Lower lobe of right lung (tissue), 2 donors: ENCODE measurements around the gene UPF3A. TPM values are rescaled to one million over a fixed set of nuclear protein-coding genes. Genes with fewer than 3 reads are reported as not detected.
A peak's percentile ranks its signal among the peaks of the same experiment; 100 is the strongest.

Source experiments
- ATAC-seq, 2 donors: fragments of 200-7000 bp; cut with Tn5 transposase; one replicate each; pipeline ENCODE4 v1.9.1; 2020 to 2022; ENCODE audit warnings: mild to moderate bottlenecking in 2 of 2, moderate library complexity in 2 of 2
- DNase-seq: peaks from one replicate; pipeline ENCODE4 v3.0.0-alpha.2; 2020
- H3K27ac ChIP-seq: fragments of 200-600 bp; one replicate; pipeline ENCODE4 v1.8.0; 2022
- H3K27me3 ChIP-seq: fragments of 200-600 bp; one replicate; pipeline ENCODE4 v1.8.0; 2022; ENCODE audit warnings: low read depth
- H3K36me3 ChIP-seq: fragments of 200-600 bp; one replicate; pipeline ENCODE4 v1.8.0; 2022; ENCODE audit warnings: mild to moderate bottlenecking
- H3K4me1 ChIP-seq: fragments of 200-600 bp; one replicate; pipeline ENCODE4 v1.8.0; 2022
- H3K4me3 ChIP-seq: fragments of 200-600 bp; one replicate; pipeline ENCODE4 v1.8.0; 2022; ENCODE audit warnings: mild to moderate bottlenecking
- H3K9me3 ChIP-seq: fragments of 200-600 bp; one replicate; pipeline ENCODE4 v1.8.0; 2022
- intact Hi-C: fragments of 100-400 bp; cut with DNase I; formaldehyde crosslinking; loops from one replicate; pipeline ENCODE4 v1.11.0; 2022
- total RNA-seq: library from RNA; stranded (reverse); fragmentation: NEBNext Ultra II Directional; extraction: Animal tissue kit (Norgen Biotek cat#: 25700); gene quantifications from one replicate; pipeline ENCODE4 v1.2.1, GENCODE V29; 2021
- TF ChIP-seq, protein P1 (sequence below): fragments of 200-600 bp; IDR thresholded peaks from one replicate; pipeline ENCODE4 v1.8.0; 2022; ENCODE audit warnings: antibody characterized with exemption, mild to moderate bottlenecking
- donor health status: DM: no; HTN: yes; CAD: no; lungs with severe emphysema.

Gene UPF3A
- total RNA-seq, 1 donor from 2014 or later = 38.9 TPM

DNA sequence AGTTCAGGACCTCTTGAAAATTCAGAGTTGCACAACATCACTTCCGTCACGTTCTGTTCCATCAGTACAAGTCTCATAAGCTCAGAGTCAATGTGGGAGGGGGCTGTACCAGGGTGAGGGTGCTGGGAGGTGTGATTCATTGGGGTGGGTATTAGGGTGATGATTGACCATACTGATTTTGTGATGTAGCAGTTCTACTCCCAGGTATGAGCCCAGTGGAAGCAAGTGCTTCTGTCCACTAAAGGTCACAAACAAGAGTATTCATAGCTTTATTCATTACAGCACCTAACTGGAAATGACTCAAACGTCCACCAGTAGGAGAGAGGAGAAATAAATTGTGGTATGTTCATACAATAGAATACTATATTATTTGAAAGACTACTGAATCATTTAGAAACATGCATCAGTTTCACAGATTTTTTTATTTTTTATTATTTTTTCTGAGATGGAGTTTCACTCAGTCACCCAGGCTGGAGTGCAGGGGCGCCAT, 12.1 kb upstream of the UPF3A start:
- H3K27me3 ChIP-seq = no peaks in the 10 kb centered on the region
- no peaks in the 10 kb centered on the region for H3K4me1 ChIP-seq
- intact Hi-C loops = no loop called here
- no peaks in the 10 kb centered on the region for H3K9me3 ChIP-seq
- no peak overlapping the region for H3K4me3 ChIP-seq
- no peak for ATAC-seq
- peaks cover 91% of the 10 kb centered on the region for H3K36me3 ChIP-seq
- no peak for DNase-seq
- H3K27ac ChIP-seq = no peak overlapping the region
- TF ChIP-seq, protein P1, sequence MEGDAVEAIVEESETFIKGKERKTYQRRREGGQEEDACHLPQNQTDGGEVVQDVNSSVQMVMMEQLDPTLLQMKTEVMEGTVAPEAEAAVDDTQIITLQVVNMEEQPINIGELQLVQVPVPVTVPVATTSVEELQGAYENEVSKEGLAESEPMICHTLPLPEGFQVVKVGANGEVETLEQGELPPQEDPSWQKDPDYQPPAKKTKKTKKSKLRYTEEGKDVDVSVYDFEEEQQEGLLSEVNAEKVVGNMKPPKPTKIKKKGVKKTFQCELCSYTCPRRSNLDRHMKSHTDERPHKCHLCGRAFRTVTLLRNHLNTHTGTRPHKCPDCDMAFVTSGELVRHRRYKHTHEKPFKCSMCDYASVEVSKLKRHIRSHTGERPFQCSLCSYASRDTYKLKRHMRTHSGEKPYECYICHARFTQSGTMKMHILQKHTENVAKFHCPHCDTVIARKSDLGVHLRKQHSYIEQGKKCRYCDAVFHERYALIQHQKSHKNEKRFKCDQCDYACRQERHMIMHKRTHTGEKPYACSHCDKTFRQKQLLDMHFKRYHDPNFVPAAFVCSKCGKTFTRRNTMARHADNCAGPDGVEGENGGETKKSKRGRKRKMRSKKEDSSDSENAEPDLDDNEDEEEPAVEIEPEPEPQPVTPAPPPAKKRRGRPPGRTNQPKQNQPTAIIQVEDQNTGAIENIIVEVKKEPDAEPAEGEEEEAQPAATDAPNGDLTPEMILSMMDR = no peak

DNA sequence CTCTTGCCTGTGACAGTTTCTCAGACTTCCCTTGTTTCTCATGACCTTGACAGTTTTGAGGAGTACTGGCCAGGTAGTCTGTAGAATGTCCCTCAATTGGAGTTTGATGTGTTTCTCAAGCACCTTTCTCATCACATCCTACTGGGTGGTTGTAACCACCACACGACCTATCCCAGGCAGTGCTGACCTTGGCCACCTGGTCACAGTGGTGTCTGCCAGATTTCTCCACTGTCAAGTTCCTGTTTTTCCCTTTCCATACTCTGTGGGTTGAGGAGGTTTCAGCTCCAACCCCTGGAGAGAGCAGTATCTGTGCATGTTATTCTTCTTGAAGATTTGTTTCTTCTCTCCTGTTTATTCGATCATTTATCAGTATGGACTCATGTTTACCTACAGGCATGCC, 8.4 kb upstream of the UPF3A start:
- Histone ChIP-seq H3K36me3 (peaks cover 78% of the 10 kb centered on the region), H3K9me3 (no peaks in the 10 kb centered on the region), H3K4me3 (no peak overlapping the region), H3K27ac (no peak overlapping the region), H3K4me1 (no peaks in the 10 kb centered on the region), H3K27me3 (no peaks in the 10 kb centered on the region)
- intact Hi-C loops = no loop called here
- DNase-seq (no peak), ATAC-seq (no peak)
- TF ChIP-seq, protein P1 = no peak

- H3K27me3 ChIP-seq = no peaks in the 10 kb centered on the region
- no peaks in the 10 kb centered on the region for H3K9me3 ChIP-seq
- ATAC-seq = no peak
- peaks cover 3% of the 10 kb centered on the region for H3K4me1 ChIP-seq
- TF ChIP-seq, protein P1 = no peak
- peaks cover 57% of the 10 kb centered on the region for H3K36me3 ChIP-seq
- no peak overlapping the region for H3K27ac ChIP-seq
- DNase-seq = no peak
- no peak overlapping the region for H3K4me3 ChIP-seq
- intact Hi-C loops = no loop called here
Measured at GRCh38 chr13:114275304-114275703, 6.1 kb upstream of the UPF3A start.

DNA sequence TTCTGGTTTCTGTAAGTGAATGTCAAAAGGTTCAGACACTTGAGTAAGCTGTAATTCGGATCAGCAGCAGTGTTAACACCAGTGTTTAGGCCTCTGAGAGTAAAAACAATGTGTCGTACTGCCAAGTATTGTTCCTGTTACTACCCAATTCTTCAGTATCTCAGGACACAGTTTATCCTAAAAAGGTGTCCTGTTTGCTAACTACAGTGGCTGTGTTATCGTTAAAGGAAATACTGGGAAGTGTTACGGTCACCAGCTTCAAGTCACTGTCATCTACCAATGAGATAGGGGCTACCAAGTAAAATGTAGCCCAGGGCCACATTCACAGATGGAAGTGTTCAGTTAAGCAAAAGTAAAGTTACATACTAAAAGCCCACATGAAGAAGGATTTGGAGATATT, 2.3 kb upstream of the UPF3A start:
- H3K4me1 ChIP-seq = peaks cover 26% of the 10 kb centered on the region
- peaks cover 36% of the 10 kb centered on the region for H3K36me3 ChIP-seq
- ATAC-seq (no peak), DNase-seq (no peak)
- H3K9me3 ChIP-seq = no peaks in the 10 kb centered on the region
- intact Hi-C loops = no loop called here
- TF ChIP-seq, protein P1 = no peak
- H3K27ac ChIP-seq = no peak overlapping the region
- no peaks in the 10 kb centered on the region for H3K27me3 ChIP-seq
- H3K4me3 ChIP-seq = no peak overlapping the region

- Histone ChIP-seq H3K9me3 (no peaks in the 10 kb centered on the region), H3K4me3 (no peak overlapping the region), H3K27me3 (no peaks in the 10 kb centered on the region), H3K36me3 (peaks cover 34% of the 10 kb centered on the region), H3K27ac (peak overlapping the region; percentile 97), H3K4me1 (peaks cover 26% of the 10 kb centered on the region)
- TF ChIP-seq, protein P1 = no peak
- intact Hi-C loops = no loop called here
- no peak for ATAC-seq
- DNase-seq = no peak
Measured at GRCh38 chr13:114279758-114280355, 1.5 kb upstream of the UPF3A start.
